Body of pancreas (tissue), 4 donors: Measurements from ENCODE around the gene WIPI1. TPM values are rescaled to one million over a fixed set of nuclear protein-coding genes. Genes with fewer than 3 reads are reported as not detected.

Experiments used
- ATAC-seq: fragments of 150-250 bp; one replicate; pipeline ENCODE4 v1.9.1; 2016
- DNase-seq, 4 donors: peaks; one replicate each; pipeline ENCODE4 v3.0.0-alpha.2; 2019
- H3K27ac ChIP-seq, 4 donors: fragments of 200-600 bp; sonication (generic); 1 replicate in 3 of 4; 2 replicates in 1 of 4; pipeline versions ENCODE4 v1.5.1 to v1.6.1; 2016 to 2019; ENCODE audit warnings: mild to moderate bottlenecking in 1 of 4, mixed read lengths in 1 of 4, moderate library complexity in 1 of 4
- H3K27me3 ChIP-seq, 2 donors: fragments of 200-600 bp; sonication (generic); one replicate each; pipeline ENCODE4 v1.6.0; 2016; ENCODE audit warnings: mild to moderate bottlenecking in 1 of 2
- H3K36me3 ChIP-seq, 2 donors: fragments of 200-600 bp; sonication (generic); replicated peaks in 1 of 2; 2 replicates each; pipeline ENCODE4 v1.5.1; 2016; ENCODE audit warnings: low read depth in 2 of 2; ENCODE audit not compliant: insufficient read depth in 1 of 2
- H3K4me1 ChIP-seq: fragments of 200-600 bp; sonication (generic); one replicate; pipeline ENCODE4 v1.6.0; 2016
- H3K4me3 ChIP-seq, 2 donors: fragments of 200-600 bp; sonication (generic); 1 replicate in 1 of 2; 2 replicates in 1 of 2; pipeline ENCODE4 v1.5.1; 2016 to 2019
- H3K9me3 ChIP-seq, 3 donors: fragments of 200-600 bp; sonication (generic); 1 replicate in 2 of 3; 2 replicates in 1 of 3; pipeline ENCODE4 v1.5.1; 2016
- POLR2A ChIP-seq, 3 donors: fragments of 450-650 bp; IDR thresholded peaks; one replicate each; pipeline ENCODE4 v1.6.1; 2016; ENCODE audit warnings: antibody characterized with exemption in 3 of 3, mild to moderate bottlenecking in 2 of 3
- WGBS, 2 donors: methylation state at CpG; one replicate each; pipeline ENCODE4 v1.1.5; 2017; 5-methylcytosine and 5-hydroxymethylcytosine counted together
- intact Hi-C: fragments of 100-400 bp; cut with DNase I; formaldehyde crosslinking; loops from one replicate; pipeline ENCODE4 v1.15.1; 2023
- total RNA-seq, 2 donors: library from RNA; depleted of rRNA; stranded (reverse); fragments of >200 nt; gene quantifications; one replicate each; pipeline ENCODE4 v1.1.0, GENCODE V29; 2016
- TF ChIP-seq, protein P1 (sequence below), 7 experiments: fragments of 450-650 bp in 4 of 7; fragments of 200-600 bp in 3 of 7; sonication (generic) in 3 of 7; IDR thresholded peaks; one replicate each; pipeline ENCODE4 v1.5.1; 2016 to 2019; ENCODE audit warnings: antibody characterized with exemption in 7 of 7

The WIPI1 gene
- total RNA-seq, 2 donors from 2014 or later: 20.5 to 22.4 TPM

DNA sequence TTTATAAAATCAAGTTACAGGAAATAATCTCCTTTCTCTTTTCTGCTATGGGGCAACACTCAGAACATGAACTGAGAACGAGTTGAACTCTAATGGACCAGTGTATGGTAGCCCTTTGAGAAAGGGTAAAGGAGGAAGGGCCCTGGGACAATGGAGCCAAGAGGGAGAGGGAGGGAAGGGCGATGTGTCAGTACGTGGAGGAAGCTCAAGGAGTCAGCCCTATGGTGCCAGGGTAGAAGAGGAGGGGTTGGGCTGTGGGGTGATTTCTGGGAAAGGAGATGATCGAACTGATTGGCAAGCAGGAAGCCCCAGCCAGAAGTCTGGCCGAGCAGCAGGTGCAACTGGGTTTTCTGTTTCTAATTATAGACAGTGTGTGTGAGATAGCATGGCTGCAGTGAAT is 4.3 kb upstream of the WIPI1 start:
- Histone ChIP-seq H3K27me3 (no peaks in the 10 kb centered on the region), H3K27ac (no peak overlapping the region), H3K4me1 (peaks cover 36% of the 10 kb centered on the region), H3K36me3 (no peaks in the 10 kb centered on the region), H3K4me3 (no peak overlapping the region), H3K9me3 (no peaks in the 10 kb centered on the region)
- no peak for ATAC-seq
- WGBS, 2 donors: 31 to 33% methylated on average over 5 of the region's 5 CpGs
- DNase-seq: peak; percentile 22 to 38 (median 30)
- no peak for TF ChIP-seq POLR2A (IDR thresholded peaks at IDR 0.05)
- TF ChIP-seq, protein P1, sequence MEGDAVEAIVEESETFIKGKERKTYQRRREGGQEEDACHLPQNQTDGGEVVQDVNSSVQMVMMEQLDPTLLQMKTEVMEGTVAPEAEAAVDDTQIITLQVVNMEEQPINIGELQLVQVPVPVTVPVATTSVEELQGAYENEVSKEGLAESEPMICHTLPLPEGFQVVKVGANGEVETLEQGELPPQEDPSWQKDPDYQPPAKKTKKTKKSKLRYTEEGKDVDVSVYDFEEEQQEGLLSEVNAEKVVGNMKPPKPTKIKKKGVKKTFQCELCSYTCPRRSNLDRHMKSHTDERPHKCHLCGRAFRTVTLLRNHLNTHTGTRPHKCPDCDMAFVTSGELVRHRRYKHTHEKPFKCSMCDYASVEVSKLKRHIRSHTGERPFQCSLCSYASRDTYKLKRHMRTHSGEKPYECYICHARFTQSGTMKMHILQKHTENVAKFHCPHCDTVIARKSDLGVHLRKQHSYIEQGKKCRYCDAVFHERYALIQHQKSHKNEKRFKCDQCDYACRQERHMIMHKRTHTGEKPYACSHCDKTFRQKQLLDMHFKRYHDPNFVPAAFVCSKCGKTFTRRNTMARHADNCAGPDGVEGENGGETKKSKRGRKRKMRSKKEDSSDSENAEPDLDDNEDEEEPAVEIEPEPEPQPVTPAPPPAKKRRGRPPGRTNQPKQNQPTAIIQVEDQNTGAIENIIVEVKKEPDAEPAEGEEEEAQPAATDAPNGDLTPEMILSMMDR (IDR thresholded peaks at IDR 0.05): no peak
- intact Hi-C loops: loop anchor here (10.0 kb wide), 1 partner anchor 197 kb away; no protein-coding TSS in a partner anchor

DNA sequence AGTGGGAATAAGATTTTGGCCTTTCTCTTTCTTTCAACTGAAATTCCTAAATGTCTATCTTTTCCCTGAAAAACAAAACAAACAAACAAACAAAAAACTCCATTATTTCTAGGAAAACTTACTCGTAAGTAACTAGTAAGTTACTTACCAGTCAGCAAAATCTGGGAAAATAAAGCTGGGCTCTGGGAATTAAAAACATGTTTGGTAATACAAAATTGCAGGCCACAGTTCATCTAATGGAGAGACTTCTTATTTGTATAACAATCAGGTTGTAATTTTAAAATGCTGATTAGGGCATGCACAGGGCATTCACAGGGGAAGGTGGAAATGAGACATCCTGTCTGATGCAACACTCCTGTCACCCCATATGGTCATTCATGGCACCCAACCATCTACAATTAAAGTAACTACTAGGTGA is 3.8 kb upstream of the WIPI1 start:
- H3K27me3 ChIP-seq: no peaks in the 10 kb centered on the region
- TF ChIP-seq POLR2A (IDR thresholded peaks at IDR 0.05): no peak
- TF ChIP-seq, protein P1 (IDR thresholded peaks at IDR 0.05): no peak
- H3K4me1 ChIP-seq: peaks cover 41% of the 10 kb centered on the region
- DNase-seq (no peak), ATAC-seq (no peak)
- no peaks in the 10 kb centered on the region for H3K9me3 ChIP-seq
- intact Hi-C loops: loop anchor here (10.0 kb wide), 1 partner anchor 196 kb away; no protein-coding TSS in a partner anchor
- H3K36me3 ChIP-seq: no peaks in the 10 kb centered on the region
- whole genome bisulfite sequencing, 2 donors: 79 to 90% methylated on average over 1 of the region's 1 CpG
- H3K4me3 ChIP-seq: no peak overlapping the region
- H3K27ac ChIP-seq: no peak overlapping the region

DNA sequence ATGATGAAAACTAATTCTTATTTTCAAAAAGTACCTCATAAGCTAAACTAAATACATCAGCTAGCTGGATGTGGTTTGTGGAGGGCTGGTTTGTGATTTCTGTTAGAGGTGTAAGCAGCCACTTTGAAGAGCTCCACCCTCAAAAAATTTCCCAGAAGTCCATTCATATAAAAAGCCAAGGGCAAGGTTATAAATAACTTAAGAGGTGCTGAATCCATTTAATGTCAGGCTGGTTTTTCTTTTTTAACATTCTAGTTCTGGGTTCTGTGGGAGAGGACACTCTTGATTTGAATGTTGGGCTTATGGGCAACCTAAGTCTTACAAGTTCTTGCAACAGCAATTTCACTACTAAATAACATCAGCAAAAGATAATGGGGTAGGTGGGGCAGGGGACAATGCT is 3.4 kb upstream of the WIPI1 start:
- no peak overlapping the region for H3K27ac ChIP-seq
- TF ChIP-seq, protein P1 (IDR thresholded peaks at IDR 0.05): no peak
- no peak for TF ChIP-seq POLR2A (IDR thresholded peaks at IDR 0.05)
- DNase-seq (no peak), ATAC-seq (no peak)
- no peaks in the 10 kb centered on the region for H3K36me3 ChIP-seq
- H3K27me3 ChIP-seq: no peaks in the 10 kb centered on the region
- no peaks in the 10 kb centered on the region for H3K9me3 ChIP-seq
- no peak overlapping the region for H3K4me3 ChIP-seq
- intact Hi-C loops: loop anchor here (10.0 kb wide), 1 partner anchor 196 kb away; no protein-coding TSS in a partner anchor
- peaks cover 45% of the 10 kb centered on the region for H3K4me1 ChIP-seq

DNA sequence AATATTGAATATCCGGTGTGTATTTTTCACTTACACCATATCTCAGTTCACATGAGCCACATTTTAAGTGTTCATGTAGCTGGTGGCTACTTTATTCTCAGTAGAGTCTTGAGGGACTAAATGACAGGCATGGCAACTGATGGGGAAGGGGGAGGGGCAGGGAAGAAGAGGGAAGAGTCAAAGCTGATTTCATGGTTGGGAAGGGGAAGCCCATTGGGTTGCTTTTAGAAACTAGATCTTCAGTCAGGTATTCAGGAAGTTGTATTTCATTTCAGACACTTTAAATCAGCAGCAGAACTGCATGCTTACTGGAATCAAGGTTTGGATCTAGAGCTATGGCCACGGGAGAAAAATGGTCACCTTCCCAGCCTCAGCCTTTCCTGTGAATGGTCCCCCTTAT is 2.9 kb upstream of the WIPI1 start:
- no peak overlapping the region for H3K4me3 ChIP-seq
- H3K9me3 ChIP-seq: no peaks in the 10 kb centered on the region
- no peaks in the 10 kb centered on the region for H3K36me3 ChIP-seq
- ATAC-seq (no peak), DNase-seq (no peak)
- peaks cover 50% of the 10 kb centered on the region for H3K4me1 ChIP-seq
- H3K27ac ChIP-seq: no peak overlapping the region
- WGBS, 2 donors: 72 to 85% methylated on average over 2 of the region's 2 CpGs
- no peaks in the 10 kb centered on the region for H3K27me3 ChIP-seq
- TF ChIP-seq POLR2A (IDR thresholded peaks at IDR 0.05): no peak
- TF ChIP-seq, protein P1 (IDR thresholded peaks at IDR 0.05): no peak
- intact Hi-C loops: loop anchor here (10.0 kb wide), 1 partner anchor 195 kb away; no protein-coding TSS in a partner anchor

DNA sequence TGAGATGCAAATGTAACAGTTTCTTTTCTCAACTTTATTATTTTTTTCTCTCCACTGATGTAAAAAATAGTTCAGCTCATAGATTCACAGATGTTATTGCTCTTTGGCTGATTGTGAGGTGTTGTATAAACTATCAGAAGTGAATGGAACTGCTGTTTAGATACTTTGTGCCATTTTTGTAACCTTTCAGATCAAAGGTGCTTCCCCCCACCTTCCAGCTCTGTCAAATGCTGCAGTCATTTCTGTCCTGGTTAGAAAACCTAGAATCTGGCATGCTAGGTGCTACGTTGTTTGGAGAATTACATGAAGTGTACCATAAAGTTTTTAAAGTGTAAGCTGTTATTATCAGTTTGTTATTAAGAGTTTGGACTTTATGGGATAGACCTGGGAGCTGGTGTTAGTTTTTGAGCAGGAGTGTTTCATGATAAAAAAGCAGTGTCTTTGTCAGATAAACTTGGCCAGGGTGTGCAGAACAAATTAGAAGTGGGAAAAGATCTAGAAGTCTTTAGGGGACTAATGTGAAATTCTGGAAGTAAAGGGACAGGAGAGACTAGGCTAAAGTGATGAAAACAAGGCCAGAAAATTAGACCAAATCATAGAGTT is 1.8 kb upstream of the WIPI1 start:
- intact Hi-C loops: no loop called here
- Histone ChIP-seq H3K36me3 (no peaks in the 10 kb centered on the region), H3K4me3 (no peak overlapping the region), H3K9me3 (no peaks in the 10 kb centered on the region), H3K27me3 (no peaks in the 10 kb centered on the region), H3K27ac (no peak overlapping the region), H3K4me1 (peaks cover 47% of the 10 kb centered on the region)
- TF ChIP-seq, protein P1 (IDR thresholded peaks at IDR 0.05): no peak
- no peak for TF ChIP-seq POLR2A (IDR thresholded peaks at IDR 0.05)
- ATAC-seq: no peak
- no peak for DNase-seq
- WGBS, 2 donors: 47 to 52% methylated on average over 1 of the region's 1 CpG
